Cardiac fibroblast (primary cell): Measurements from ENCODE around the gene CTNND2.

Source experiments
- DNase-seq, 2 donors: peaks; one replicate each; pipeline versions ENCODE4 v3.0.0 to v3.0.0-alpha.2; 2010; ENCODE audit warnings: low read depth in 2 of 2
- H3K4me3 ChIP-seq, 2 donors: replicated peaks in 1 of 2; 1 replicate in 1 of 2; 2 replicates in 1 of 2; pipeline ENCODE4 v1.5.1; 2011; ENCODE audit warnings: low read depth in 2 of 2, low read length in 2 of 2, mild to moderate bottlenecking in 2 of 2, moderate library complexity in 1 of 2
- CTCF ChIP-seq: IDR thresholded peaks from one replicate; pipeline ENCODE4 v1.5.1; 2011; ENCODE audit warnings: low read depth, mild to moderate bottlenecking, low read length, inconsistent platforms

The CTNND2 gene

GRCh38 chr5:11733185-11733839, 170.9 kb downstream of the CTNND2 start:
- no peak for DNase-seq
- no peak overlapping the region for H3K4me3 ChIP-seq
- TF ChIP-seq CTCF: no peak

GRCh38 chr5:11724940-11725339, 179.3 kb downstream of the CTNND2 start:
- DNase-seq: no peak
- H3K4me3 ChIP-seq: no peak overlapping the region
- TF ChIP-seq CTCF: no peak

- TF ChIP-seq CTCF: no peak
- peak in 1 of 2 donors; percentile 7 for DNase-seq
These were observed 184.3 kb downstream of the CTNND2 start for GRCh38 chr5:11719888-11720481.

GRCh38 chr5:11715461-11716196, 188.6 kb downstream of the CTNND2 start:
- DNase-seq: no peak
- TF ChIP-seq CTCF: no peak
- H3K4me3 ChIP-seq: no peak overlapping the region

More at GRCh38 chr5:11719888-11720481, 184.3 kb downstream of the CTNND2 start:
- H3K4me3 ChIP-seq: no peak overlapping the region

- H3K4me3 ChIP-seq: no peak overlapping the region
- no peak for TF ChIP-seq CTCF
- no peak for DNase-seq
These were observed 192.3 kb downstream of the CTNND2 start for GRCh38 chr5:11711932-11712331.

- no peak overlapping the region for H3K4me3 ChIP-seq
- no peak for DNase-seq
- TF ChIP-seq CTCF: no peak
These were observed 195.2 kb downstream of the CTNND2 start for GRCh38 chr5:11709021-11709420.
